GM10248 (cell line): ENCODE measurements around the gene FKBP5.

Experiments
- CTCF ChIA-PET: fragments of 300-600 bp; sonication (Branson Sonifier 250); formaldehyde crosslinking; extraction: SDS; loops from one replicate; lab custom pipeline; 2021; ENCODE audit warnings: antibody characterized with exemption; lab: Yijun Ruan, JAX
- POLR2A ChIA-PET: fragments of 350-650 bp; sonication (Branson Sonifier 250); formaldehyde crosslinking; extraction: SDS; loops from one replicate; lab custom pipeline; 2020; ENCODE audit warnings: antibody characterized with exemption; lab: Yijun Ruan, JAX
- DNase-seq: peaks from one replicate; pipeline ENCODE4 v3.0.0; 2012; ENCODE audit errors: extremely low spot score
- TF ChIP-seq, protein P1 (sequence below): IDR thresholded peaks from 2 replicates; pipeline ENCODE4 v1.5.1; 2012; ENCODE audit warnings: mild to moderate bottlenecking, low read depth; ENCODE audit errors: extremely low read depth, missing control alignments, control extremely low read depth

Gene FKBP5

GRCh38 chr6:35642471-35643161 is 46.1 kb downstream of the FKBP5 start:
- POLR2A ChIA-PET: interaction anchor here (0.7 kb wide), 1 partner anchor 131 kb away, joined by 3 read pairs; no protein-coding TSS in a partner anchor
- DNase-seq: no peak
- TF ChIP-seq, protein P1, sequence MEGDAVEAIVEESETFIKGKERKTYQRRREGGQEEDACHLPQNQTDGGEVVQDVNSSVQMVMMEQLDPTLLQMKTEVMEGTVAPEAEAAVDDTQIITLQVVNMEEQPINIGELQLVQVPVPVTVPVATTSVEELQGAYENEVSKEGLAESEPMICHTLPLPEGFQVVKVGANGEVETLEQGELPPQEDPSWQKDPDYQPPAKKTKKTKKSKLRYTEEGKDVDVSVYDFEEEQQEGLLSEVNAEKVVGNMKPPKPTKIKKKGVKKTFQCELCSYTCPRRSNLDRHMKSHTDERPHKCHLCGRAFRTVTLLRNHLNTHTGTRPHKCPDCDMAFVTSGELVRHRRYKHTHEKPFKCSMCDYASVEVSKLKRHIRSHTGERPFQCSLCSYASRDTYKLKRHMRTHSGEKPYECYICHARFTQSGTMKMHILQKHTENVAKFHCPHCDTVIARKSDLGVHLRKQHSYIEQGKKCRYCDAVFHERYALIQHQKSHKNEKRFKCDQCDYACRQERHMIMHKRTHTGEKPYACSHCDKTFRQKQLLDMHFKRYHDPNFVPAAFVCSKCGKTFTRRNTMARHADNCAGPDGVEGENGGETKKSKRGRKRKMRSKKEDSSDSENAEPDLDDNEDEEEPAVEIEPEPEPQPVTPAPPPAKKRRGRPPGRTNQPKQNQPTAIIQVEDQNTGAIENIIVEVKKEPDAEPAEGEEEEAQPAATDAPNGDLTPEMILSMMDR: no peak
- CTCF ChIA-PET: interaction anchor here (0.7 to 2.8 kb wide), 9 partner anchors 10 to 300 kb away, joined by 3 to 25 read pairs (median 3); partner anchors contain the start of genes ARMC12 and PPARD

DNA sequence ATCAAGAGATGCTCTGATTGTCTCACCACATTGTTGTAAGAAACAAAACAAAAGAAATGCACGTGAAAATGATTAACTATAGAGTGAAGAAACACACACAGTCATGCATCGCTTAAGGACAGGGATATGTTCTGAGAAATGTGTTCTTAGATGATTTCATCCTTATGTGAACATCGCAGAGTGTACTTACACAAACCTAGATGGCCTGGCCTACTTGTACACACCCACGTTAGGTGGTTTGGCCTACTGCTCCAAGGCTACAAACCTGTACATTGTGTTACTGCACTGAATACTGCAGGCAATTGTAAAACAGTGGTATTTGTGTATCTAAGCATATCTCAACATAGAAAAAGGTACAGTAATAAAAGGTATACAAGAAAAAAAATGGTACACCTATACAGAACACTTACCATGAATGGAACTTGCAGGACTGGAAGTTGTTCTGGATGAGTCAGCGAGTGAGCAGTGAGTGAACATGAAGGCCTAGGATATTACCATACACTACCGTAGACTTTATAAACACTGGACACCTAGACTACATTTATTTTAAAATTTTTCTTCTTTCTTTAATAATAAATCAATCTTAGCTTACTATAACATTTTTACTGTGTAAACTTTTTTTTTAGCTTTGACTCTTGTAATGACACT is 48.6 kb downstream of the FKBP5 start:
- no peak for DNase-seq
- TF ChIP-seq, protein P1: no peak
- ChIA-PET POLR2A (no interaction called here), CTCF (interaction anchor here (0.8 kb wide), 1 partner anchor 16 kb away, joined by 3 read pairs; no protein-coding TSS in a partner anchor)

- no peak for DNase-seq
- TF ChIP-seq, protein P1: no peak
- ChIA-PET POLR2A (no interaction called here), CTCF (interaction anchor here (1.5 to 2.6 kb wide), 3 partner anchors 9 to 21 kb away, joined by 6 to 8 read pairs (median 7); no protein-coding TSS in a partner anchor)
These were observed 50.0 kb downstream of the FKBP5 start for GRCh38 chr6:35638679-35639078.

GRCh38 chr6:35637911-35638310 is 50.8 kb downstream of the FKBP5 start:
- ChIA-PET POLR2A (interaction anchor here (0.7 kb wide), 1 partner anchor 565 kb away, joined by 5 read pairs; no protein-coding TSS in a partner anchor), CTCF (interaction anchor here (1.0 to 2.6 kb wide), 6 partner anchors 8 to 98 kb away, joined by 3 to 8 read pairs (median 6); no protein-coding TSS in a partner anchor)
- TF ChIP-seq, protein P1: no peak
- DNase-seq: no peak

- ChIA-PET POLR2A (no interaction called here), CTCF (interaction anchor here (0.6 to 2.6 kb wide), 2 partner anchors 14 to 18 kb away, joined by 3 to 8 read pairs; no protein-coding TSS in a partner anchor)
- no peak for DNase-seq
- TF ChIP-seq, protein P1: no peak
These were observed 52.8 kb downstream of the FKBP5 start for GRCh38 chr6:35635601-35636597.
